NCI-H774 (cell line): ENCODE data around the gene SPATA32.
A peak's percentile ranks its signal among the peaks of the same experiment; 100 is the strongest.

Source experiments
- DNase-seq: peaks from one replicate; lab custom pipeline; 2025; lab: John Stamatoyannopoulos, UW

The SPATA32 gene

GRCh38 chr17:45293413-45294211, 31.7 kb upstream of the SPATA32 start:
- DNase-seq = no peak

- DNase-seq = no peak
These were observed 31.0 kb upstream of the SPATA32 start for GRCh38 chr17:45292696-45293412.

- no peak for DNase-seq
These were observed 29.4 kb upstream of the SPATA32 start for GRCh38 chr17:45291171-45291805.

- no peak for DNase-seq
These were observed 28.4 kb upstream of the SPATA32 start for GRCh38 chr17:45290269-45290765.

DNA sequence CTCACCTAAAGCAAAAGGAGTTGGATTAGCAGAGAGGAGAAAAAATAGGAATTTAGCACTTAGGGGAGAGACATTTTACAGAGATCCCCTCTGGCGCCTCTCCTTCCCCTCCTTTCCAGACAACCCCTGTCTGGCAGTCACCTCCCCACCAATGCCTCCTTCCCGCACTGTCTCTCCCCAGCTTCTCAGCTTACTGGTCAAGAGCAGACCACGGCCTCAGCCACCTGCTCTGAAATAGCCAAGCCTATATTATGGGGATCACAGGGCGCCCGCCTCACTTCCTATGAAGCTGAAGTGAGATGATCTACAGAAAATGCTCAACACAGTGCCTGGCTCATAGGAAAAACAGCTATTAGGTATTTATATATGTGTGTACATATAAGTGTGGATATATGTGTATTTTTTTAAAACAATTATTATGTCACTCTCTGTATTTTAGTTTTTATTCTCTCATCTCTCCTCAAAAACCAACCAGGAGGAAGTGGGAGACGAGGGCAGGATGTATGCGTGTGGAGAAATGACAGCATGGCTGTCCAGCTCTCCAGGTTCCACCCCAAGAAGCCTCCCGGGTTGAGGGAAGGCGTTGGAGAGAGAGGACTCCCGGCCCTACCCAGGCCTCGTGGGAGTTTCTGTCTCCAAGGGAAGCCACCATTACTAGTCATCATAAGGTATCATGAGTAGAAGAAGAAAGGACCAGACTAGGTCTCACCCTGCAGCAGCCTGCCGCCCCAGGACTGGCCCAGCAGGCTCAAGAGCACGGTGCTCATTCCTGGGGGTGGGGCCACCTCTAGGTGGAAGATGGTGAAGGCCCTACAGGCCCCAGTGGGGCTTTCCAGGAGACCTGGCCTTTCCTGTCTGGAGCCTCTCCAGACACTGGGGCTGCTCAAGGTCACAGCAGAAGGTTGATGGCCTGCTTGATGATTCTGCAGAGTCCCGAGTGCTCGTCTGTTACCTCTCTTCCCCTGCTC, 27.7 kb upstream of the SPATA32 start:
- no peak for DNase-seq

DNA sequence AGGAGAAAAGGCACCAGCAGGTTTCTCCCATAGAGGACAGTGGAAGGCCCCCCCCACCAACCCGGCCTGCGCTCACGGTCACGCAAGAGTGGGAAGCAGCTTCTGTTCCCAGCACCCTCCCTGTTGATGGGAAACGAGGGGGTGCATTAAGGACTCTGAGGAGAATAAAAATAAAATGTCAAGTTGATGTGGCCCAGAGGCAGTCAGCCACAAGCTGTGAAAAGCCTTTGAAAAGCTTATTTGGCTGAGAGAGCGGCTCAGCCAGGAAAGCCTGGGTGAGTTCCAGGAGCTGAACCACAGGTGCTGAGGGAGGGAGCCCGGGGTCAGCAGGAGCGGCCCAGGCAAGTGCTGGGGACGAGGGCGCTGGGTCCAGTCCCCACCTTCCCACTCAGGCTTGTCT, 26.9 kb upstream of the SPATA32 start:
- no peak for DNase-seq

DNA sequence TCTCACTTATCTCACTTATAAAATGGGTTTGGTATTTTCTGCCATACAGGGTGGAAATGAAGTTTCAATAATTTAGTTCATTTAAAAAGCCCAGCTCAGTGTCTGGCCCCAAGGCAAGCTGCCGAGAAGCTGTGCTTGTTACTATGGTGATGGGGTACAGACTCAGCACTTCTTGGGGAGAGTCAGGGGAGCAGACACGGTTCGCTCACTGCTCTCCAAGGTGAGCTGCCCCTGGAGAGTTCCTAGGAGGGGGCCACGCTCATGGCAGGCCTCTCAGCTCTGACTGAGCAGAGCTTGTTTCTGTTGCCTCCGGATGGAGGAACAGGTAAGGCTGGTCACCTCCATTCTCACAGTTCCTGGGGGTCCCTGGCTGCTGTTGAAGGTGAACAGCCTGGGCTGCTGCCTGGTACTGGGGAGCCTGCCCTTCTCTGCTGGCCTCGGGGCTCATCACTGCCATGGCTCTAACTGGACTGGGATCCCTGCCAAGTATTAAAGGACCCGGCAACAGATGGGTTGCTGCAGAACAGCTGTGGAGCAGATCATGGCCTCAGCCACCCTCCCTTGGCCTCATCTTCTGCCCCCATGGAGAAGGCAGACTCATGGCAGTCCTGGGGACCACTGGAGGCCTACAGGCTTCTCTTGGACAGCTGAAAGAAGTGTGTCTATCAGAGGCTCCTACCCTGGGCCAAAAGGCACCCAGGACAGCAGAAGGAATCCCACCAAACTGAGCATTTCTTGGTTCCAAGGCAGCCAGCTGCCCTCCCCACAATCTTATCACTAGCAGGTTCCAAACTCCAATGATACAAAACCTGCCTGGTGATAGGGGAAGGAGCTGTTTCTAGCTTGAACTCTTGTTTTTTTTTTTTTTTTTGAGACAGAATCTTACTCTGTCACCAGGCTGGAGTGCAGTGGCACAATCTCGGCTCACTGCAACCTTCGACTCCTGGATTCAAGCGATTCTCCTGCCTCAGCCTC, 25.9 kb upstream of the SPATA32 start:
- no peak for DNase-seq

GRCh38 chr17:45286286-45286685, 24.4 kb upstream of the SPATA32 start:
- no peak for DNase-seq

- no peak for DNase-seq
These were observed 22.6 kb upstream of the SPATA32 start for GRCh38 chr17:45284176-45285140.

- no peak for DNase-seq
These were observed 21.8 kb upstream of the SPATA32 start for GRCh38 chr17:45283711-45284110.

DNA sequence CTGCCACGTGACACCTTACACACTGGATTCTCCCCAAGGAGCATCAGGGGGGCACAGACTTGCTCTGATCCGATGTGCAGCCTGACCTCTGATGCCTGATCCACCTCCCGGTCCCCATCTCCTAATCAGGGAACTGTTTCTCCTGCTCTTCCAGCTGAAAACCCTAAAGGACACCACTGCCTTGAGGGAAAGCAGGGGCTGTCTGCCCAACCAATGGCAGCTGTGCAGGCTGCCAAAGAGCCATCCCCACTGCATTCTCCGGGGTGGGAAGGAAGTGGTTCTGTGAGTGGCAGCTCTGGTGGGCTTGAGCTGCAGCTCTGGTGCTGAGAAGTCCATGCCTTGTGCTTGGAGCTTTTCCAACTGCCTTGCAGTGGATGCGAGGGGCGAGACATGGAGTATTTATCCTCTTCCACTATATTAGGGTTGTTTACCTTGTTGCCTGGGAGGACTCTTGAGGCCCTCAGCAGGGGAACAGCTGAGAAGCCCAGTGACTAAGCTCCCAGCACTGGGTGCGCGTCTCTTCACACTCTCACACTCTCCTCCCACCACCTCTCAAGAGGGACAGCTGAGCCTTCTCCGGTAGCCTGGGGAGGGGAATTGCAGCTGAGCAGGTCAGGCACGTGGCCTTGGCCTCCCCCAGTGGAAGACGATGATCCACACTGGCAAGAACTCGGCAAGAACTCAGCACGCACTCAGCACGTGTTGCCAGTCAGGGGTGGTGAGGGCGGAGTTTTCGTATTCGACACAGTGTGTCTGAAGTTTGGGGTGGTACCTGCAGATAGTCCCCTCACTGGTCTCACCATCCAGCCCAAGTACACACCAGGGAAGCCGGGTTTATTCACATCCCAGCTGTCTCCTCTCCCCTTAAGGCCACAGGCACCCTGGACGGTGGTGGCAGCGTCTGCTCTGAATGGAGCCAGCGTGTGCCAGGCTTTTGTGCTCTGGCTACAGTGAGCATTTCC, 21.1 kb upstream of the SPATA32 start:
- DNase-seq = peak; percentile 6

DNA sequence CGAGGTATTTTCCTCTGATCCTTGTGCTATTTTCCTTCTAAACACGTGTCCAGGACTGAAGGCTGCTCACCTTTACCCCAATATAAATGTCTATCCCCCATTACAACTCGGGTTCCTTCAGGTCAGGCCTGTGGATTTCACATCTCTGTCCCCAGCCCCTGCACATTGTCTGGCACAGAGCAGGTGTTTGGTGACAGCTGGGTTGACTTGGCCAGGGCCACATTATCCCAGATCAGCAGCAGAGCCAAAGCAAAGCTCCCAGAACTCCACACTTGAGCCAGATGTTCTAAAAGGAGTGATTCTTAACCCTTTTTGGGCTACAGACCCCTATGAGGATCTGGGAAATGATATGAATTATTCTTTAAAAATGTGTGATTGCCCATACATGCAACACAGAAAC, 18.0 kb upstream of the SPATA32 start:
- no peak for DNase-seq

GRCh38 chr17:45277992-45278391, 16.1 kb upstream of the SPATA32 start:
- no peak for DNase-seq

- DNase-seq = peak; percentile 83
These were observed 15.4 kb upstream of the SPATA32 start for GRCh38 chr17:45277216-45277849.

DNA sequence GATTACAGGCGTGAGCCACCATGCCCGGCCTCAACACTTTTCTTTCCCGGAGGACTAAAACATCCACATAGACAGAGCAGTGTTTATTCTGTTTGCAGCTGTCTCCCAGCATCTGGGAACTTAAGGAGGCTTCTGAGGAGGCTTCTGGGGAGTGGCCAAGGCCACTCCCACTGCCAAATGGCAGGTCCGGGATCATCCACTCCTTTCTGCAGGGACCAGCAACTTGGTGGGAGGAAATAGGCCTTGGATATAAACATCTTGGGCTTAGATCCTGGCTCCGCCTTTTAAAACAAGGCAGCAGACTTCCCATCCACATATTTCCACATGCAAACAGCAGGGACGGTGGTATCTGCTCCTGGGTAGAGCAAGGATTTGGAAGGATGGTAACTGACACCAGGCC, 14.1 kb upstream of the SPATA32 start:
- DNase-seq = no peak

DNA sequence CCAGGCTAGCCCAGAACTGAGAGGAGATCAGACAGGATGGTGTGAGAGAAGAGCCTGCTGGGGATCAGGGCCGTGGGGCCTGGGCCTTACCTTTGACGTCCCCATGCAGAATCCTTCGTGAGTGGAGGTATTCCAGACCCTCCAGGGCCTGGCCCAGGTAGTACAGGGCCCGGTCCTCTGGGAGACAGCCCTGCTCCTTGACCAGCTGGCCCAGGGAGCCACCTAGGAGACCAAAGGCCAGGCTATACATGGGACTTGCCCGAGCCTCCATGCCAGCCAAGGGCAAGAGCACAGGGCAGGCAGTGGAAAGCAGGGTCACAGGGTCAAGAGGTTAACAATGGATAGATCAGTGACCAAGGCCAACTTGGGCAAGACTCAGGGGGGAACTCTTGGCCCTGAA, 12.1 kb upstream of the SPATA32 start:
- DNase-seq = no peak

- DNase-seq = no peak
These were observed 11.7 kb upstream of the SPATA32 start for GRCh38 chr17:45273551-45273957.

DNA sequence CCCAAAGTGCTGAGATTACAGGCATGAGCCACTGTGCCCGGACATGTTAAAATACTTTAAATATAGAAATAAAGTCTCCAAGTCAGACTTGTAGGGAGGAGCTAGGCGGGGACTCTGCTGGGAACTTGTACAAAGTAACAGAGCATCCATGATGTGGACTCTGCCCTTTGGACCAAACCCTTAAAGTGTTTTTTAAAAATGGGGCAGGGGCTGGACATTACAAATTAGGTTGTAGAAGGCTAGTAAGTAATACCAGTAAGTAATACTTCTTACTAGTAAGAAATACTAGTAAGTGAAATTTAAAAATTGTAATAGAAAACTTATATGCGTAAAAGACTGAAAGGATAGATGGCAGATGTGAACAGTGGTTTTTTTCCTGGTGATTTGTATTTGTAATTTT, 9.7 kb upstream of the SPATA32 start:
- no peak for DNase-seq
